Pons (tissue), 1 donor: Measurements from ENCODE around the gene TRIM31.

ENCODE experiments used
- DNase-seq: peaks from one replicate; pipeline ENCODE4 v3.0.0-alpha.2; 2016; ENCODE audit warnings: low spot score

Gene TRIM31, protein sequence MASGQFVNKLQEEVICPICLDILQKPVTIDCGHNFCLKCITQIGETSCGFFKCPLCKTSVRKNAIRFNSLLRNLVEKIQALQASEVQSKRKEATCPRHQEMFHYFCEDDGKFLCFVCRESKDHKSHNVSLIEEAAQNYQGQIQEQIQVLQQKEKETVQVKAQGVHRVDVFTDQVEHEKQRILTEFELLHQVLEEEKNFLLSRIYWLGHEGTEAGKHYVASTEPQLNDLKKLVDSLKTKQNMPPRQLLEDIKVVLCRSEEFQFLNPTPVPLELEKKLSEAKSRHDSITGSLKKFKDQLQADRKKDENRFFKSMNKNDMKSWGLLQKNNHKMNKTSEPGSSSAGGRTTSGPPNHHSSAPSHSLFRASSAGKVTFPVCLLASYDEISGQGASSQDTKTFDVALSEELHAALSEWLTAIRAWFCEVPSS

GRCh38 chr6:30113003-30113759, at the start of gene TRIM31:
Gene TRIM31 (minus strand): TSS chr6:30113090. CDS start chr6:30112805, 285 bp downstream.
- no peak for DNase-seq

GRCh38 chr6:30162265-30163089, 49.6 kb upstream of the TRIM31 start:
- no peak for DNase-seq

DNA sequence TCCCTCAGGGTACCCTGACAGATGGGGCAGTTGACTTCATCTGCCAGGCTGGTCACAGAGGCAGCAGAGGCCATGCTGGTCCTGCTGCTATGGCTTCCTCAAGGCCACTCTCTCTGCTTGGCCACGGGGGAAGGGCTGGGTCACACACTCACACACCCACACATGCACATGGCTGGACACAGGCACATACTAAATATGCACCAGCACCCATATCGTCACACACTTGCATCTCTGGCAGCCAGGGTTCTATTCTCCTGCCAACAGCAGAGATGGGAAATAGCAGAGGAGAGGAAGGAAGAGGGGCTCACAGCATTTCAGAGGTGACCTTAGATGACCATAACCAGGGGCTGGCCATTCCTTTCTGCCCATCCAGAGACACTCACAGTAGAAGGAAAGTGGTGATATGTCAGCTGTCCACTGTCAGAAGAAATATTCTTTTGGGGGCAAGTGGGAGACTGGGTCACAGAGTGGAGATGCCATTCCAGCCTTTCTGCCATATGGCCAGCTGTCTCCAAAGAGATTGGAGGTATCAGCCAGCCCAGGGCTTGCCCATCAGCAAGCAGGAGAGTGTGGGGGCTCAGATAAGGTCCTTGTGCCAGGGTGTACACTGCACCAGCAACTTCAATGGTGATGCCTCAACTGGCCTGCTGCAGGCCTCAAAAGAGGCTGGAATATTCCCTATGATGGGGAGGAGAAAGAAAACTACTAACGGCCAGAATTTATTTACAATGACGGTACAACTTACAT, 48.1 kb upstream of the TRIM31 start, which contains the start of gene TRIM10:
TRIM10 (minus strand) TSS at position 427 of the 747 bp plus-strand sequence; CDS start at position 74, 353 bp downstream.
- no peak for DNase-seq

GRCh38 chr6:30160008-30160784, 47.3 kb upstream of the TRIM31 start:
- no peak for DNase-seq

GRCh38 chr6:30158475-30159040, 45.7 kb upstream of the TRIM31 start:
- no peak for DNase-seq

DNA sequence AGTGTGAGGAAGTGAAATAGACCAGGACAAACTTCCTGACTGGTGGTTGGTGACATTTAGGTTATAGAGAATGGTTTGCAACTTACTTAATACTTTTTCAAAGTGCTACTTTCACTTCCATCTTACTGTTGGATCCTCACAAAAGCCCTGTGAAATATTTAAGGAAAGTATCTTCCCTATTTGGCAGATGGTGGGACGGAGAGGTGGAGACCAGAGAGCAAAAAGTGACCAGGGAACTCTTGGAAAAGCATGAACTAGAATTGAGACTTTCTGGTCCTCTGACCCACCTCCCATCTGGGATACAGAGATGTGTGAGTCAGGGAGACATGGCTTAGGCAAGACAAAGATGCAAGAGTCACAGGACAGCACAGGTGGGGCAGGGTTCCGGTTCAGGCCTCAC, 45.1 kb upstream of the TRIM31 start:
- no peak for DNase-seq

- DNase-seq: no peak
Observed at GRCh38 chr6:30157581-30157980, 44.7 kb upstream of the TRIM31 start.

- no peak for DNase-seq
Observed at GRCh38 chr6:30156774-30157173, 43.9 kb upstream of the TRIM31 start.

DNA sequence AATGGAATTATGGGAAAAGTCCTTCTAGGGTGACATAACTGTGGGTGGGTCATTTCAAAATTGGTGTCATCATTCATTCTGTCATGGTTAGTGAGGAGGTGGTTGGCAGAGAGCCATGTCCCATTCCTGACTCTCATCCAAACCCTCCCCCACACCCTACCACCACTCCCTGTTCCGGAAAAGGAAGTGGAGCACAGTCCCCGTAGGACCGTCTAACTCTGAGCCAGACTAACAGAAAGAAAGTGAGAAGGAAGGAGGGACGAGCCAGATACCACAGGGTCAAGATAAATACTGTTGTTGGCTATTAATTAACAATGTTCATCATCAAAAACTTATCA, 43.3 kb upstream of the TRIM31 start:
- no peak for DNase-seq

GRCh38 chr6:30155520-30156261, 42.8 kb upstream of the TRIM31 start:
- no peak for DNase-seq

GRCh38 chr6:30154709-30155519, 42.0 kb upstream of the TRIM31 start:
- DNase-seq: no peak

GRCh38 chr6:30154061-30154460, 41.2 kb upstream of the TRIM31 start:
- DNase-seq: no peak

GRCh38 chr6:30152910-30153610, 40.2 kb upstream of the TRIM31 start:
- no peak for DNase-seq

GRCh38 chr6:30152016-30152673, 39.3 kb upstream of the TRIM31 start:
- no peak for DNase-seq

- DNase-seq: no peak
Observed at GRCh38 chr6:30151580-30151979, 38.7 kb upstream of the TRIM31 start.

DNA sequence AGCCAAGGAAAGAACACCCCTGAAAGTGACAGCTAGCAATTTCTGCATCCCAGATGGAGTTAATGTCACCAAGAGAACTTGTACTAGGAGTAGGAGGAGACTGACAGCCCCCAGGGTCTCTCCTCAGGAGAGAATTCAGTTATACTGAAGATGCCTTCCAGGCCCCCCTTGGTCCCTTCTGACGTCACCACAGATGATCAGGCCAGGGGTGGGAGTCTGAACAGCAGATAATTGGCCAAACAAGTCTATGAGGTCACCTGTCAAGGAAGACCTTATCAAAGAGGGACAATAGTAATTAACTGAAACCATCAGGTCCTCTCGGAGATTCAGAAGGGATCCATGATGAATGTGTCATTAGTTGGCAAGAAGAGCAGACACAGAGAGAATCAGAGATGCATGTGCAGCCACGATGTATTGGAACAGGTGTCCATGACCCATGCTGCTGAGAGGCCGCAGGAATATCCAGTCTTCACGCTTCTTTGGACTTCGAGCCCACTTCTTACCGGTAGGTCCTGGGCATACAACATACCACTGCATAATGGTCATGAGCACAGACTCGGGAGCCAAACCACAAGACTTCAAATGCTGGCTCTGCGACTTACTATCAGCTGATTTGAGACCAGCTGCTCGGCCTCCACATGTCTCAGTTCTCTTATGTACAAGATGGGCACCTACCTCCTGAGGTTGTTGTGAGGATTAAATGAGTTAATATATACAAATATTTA, 37.9 kb upstream of the TRIM31 start:
- no peak for DNase-seq
